Breast epithelium (tissue), 3 donors: Measurements from ENCODE around the gene LRRN2.

Experiments used
- CTCF ChIP-seq, 3 donors: fragments of 450-650 bp; IDR thresholded peaks; one replicate each; pipeline ENCODE4 v1.5.1; 2016 to 2017; ENCODE audit warnings: antibody characterized with exemption in 3 of 3, mild to moderate bottlenecking in 3 of 3, moderate library complexity in 3 of 3
- POLR2A ChIP-seq: fragments of 450-650 bp; IDR thresholded peaks from one replicate; pipeline ENCODE4 v1.6.1; 2016; ENCODE audit warnings: antibody characterized with exemption, mild to moderate bottlenecking, moderate library complexity

- TF ChIP-seq CTCF (IDR thresholded peaks at IDR 0.05), result no peak
- TF ChIP-seq POLR2A, result no peak
Observed at GRCh38 chr1:204571631-204572030, 113.9 kb downstream of the LRRN2 start.
